HG03045 (cell line): ENCODE measurements around the gene APBA2.
"Not testable (repeated sequence)": the region's sequence is repeated elsewhere in the genome, so short reads cannot be mapped to it uniquely, and the experiment has no call there.

Experiments used
- ATAC-seq: cut with Tn5 transposase; IDR thresholded peaks from one replicate; pipeline ENCODE4 v1.9.1; 2021; ENCODE audit warnings: mild to moderate bottlenecking, moderate library complexity; ENCODE audit not compliant: unreplicated experiment

The APBA2 gene

DNA sequence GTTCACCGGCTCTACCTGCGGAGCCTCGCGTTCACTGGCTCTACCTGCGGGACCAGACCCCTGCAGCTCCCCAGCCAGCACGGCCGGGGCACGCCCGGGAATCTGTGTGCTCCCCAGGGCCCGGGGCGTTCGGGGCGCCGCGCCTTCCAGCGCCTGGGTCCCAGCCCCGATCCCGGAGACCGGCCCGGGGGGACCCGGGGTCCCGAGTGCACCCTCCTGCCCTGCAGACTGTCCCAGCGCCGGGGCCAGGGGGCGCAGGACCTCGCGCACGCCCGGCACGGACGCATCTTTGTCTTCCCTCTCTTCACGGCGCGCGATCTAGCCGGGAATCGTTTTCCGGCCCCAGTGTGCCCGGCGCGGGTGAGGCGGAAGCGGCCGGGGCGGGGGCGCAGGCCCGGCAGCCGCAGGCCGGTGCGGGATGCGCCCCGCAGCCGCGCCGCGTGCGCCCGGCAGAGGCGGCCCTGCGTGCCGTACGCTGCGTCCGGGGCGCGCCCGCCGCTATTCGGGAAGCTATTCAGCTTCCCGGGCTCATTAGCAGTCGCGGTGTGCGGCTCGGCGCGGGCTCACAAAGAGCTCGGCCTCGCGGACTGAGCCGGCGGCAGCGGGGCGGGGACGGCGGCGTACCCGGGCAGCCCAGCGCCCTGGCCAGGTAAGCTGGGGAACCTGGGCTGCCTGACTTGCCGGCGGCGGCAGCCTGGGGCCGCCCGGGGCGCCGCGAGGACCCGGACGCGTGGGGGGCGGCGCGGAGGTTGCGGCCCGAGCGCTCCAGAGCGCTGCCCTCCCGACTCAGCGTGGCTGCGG lies at the start of gene APBA2:
Gene APBA2, plus strand, starts transcription at position 345 of the 801 bp plus-strand sequence. CDS start 167,911 bp downstream, outside the sequence.
- ATAC-seq, result no peak

GRCh38 chr15:28840285-28840684 lies 45.5 kb upstream of the APBA2 start:
- not testable (repeated sequence) for ATAC-seq

GRCh38 chr15:28842210-28842609 lies 43.6 kb upstream of the APBA2 start:
- ATAC-seq, result not testable (repeated sequence)

DNA sequence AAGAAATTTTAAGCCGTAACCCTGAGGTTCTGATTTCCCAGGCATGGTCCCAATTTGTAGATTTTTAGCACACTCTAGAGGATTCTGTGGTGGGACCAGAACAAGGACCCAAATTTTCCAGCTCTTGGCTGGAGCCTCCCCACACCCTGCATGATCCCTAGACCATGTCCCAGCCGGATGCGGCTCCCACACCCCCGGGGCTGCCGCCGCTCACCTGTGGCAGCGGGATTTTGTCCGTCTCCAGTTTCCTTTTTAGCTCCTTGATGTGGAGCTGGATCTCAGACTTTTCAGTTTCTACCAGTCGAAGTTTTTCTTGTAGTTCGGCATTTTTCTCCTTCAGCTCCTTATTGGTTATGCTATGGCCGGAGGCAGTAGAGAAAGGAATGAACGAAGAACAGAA lies 42.3 kb upstream of the APBA2 start:
- not testable (repeated sequence) for ATAC-seq

- ATAC-seq, result not testable (repeated sequence)
Observed at GRCh38 chr15:28844147-28844546, 41.6 kb upstream of the APBA2 start.

- not testable (repeated sequence) for ATAC-seq
Observed at GRCh38 chr15:28847247-28847646, 38.5 kb upstream of the APBA2 start.

DNA sequence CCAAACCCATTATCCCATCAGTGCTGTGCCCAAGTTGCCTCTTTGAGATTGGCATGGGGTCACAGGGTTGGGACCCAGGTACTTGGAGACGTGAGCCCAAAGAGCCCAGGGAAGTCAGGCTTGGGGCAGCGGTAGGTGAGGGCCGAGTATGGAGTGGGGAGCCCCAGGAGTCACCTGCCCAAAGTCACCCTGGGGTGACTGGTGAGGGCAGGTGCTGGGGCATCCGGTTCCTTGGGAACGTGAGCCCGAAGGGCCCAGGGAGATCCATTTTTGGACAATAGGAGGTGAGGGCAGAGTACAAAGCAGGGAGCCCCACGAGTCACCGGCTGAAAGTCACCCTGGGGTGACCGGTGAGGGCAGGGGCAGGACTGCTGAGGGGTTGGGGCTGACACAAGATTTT lies 37.8 kb upstream of the APBA2 start:
- not testable (repeated sequence) for ATAC-seq

DNA sequence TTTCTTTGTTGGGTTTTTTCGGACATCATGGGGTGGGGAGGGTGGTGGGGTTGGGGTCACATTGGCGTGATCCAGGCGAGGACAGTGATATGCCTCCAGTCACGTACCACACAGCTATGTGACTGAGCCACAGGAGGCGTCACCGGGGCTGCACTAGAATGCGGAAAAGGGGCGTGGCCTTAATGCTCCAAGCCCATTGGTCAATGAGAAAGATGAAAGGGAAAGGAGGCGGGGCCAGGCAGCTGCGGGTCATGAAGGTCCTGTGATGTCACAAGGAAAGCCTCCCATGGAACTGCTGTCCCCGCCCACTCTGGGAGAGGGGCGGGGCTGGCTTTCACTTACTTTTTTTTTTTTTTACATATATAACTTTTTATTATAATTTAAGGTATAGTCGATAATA lies 37.3 kb upstream of the APBA2 start, which contains the start of gene GOLGA6L7:
Gene GOLGA6L7, minus strand, starts transcription at position 124 of the 400 bp plus-strand sequence. Its CDS starts 95 bp downstream, at position 29.
- not testable (repeated sequence) for ATAC-seq

GRCh38 chr15:28849271-28849670 lies 36.5 kb upstream of the APBA2 start:
- ATAC-seq, result not testable (repeated sequence)

DNA sequence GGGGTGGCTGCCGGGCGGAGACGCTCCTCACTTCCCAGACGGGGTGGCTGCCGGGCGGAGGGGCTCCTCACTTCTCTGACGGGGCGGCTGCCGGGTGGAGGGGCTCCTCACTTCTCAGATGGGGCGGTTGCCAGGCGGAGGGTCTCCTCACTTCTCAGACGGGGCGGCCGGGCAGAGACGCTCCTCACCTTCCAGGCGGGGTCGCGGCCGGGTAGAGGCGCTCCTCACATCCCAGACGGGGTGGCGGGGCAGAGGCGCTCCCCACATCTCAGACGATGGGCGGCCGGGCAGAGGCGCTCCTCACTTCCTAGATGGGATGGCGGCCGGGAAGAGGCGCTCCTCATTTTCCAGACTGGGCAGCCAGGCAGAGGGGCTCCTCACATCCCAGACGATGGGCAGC lies 36.0 kb upstream of the APBA2 start:
- not testable (repeated sequence) for ATAC-seq

- not testable (repeated sequence) for ATAC-seq
Observed at GRCh38 chr15:28853654-28854053, 32.1 kb upstream of the APBA2 start.

- ATAC-seq, result not testable (repeated sequence)
Observed at GRCh38 chr15:28854578-28854977, 31.2 kb upstream of the APBA2 start.

DNA sequence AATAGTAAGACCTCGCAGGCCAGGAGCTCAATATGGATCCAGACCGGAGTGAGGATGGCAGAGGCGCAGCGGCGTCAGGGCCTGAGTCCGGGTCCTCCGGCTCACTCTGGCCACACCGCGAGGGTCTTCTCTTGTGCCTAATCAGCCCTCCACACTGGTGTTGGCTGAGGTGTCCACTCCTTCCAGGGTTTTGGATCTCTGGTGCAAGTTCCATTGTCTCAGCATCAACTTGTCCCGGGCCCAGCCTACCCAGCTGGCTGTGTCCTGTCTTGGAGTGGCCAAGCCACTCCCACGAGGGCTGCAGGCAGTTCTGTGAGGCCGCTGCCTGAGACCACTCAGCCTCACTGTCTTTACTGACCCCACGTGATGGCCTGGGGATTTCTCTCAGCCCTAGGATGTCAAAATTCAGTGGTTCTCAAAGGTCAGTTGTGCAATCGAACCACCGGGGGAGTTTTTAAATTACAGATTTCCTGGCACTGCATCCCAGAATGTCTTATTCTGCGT lies 24.7 kb upstream of the APBA2 start:
- no peak for ATAC-seq

GRCh38 chr15:28861589-28862293 lies 24.0 kb upstream of the APBA2 start:
- ATAC-seq, result not testable (repeated sequence)

DNA sequence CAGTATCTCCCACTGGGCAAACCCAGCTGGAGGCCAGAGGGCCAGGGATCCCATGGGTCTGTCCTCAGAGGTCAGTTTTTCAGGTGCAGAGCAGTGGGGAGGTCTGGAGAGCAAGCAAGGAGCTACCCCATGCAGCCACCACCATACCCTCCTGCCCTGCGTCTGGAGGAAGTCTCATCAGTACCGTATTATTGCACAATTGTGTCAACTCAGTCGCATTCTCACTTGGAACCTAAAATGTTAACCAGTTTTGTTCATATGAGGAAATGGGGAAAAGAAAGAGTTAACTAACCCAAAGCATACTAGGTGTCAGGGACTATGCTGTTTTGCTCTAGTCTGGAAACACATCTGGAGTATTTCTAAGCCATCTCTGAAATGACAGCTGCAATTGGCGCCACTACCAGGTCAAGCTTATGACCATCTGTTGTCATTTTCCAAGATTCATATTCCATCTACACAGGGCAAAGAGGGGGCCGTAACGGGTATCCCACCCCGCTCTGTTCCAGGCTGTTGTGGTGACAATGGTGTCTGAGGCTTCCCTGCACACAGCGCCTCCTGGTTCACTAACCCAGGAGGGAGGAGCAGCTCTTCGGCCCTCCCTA lies 16.9 kb upstream of the APBA2 start:
- no peak for ATAC-seq

DNA sequence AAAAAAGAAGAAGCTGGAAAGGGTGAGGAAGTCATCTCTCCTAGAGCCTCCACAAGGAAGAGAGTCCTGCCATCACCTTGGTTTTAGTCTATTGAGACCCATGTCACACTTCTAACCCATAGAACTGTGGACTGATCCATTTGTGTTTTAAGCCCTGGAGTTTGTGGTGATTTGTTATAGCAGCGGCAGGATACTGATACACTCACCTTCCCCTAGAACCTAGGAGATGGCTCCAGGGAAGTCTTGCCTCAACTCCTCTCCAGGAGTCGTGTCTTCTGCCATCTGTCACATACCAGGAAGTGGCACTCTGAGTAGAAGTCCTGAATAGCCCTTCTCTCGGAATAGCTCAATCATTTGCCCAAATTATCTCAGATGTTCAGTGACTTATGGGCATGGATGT lies 14.6 kb upstream of the APBA2 start:
- ATAC-seq, result no peak

DNA sequence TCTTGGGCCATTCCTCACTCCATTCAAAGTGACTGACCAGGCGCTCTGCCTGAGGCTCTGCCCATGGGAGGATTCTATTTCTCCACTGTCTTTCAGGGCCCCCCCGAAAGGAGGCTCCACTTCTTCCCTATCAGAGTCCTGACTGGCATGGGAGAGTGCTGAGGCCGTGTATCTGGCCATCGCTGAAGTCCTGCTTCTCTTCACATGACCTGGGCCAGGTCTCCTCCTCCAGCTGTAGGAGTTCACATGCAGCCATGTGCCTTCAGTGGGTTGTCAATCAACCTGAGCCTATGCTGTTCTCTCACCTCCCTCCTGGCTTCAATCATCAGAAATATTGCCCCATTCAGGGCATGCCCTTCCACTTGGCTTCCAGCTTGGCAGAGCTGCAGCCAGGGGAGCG lies 12.8 kb upstream of the APBA2 start:
- ATAC-seq, result no peak

DNA sequence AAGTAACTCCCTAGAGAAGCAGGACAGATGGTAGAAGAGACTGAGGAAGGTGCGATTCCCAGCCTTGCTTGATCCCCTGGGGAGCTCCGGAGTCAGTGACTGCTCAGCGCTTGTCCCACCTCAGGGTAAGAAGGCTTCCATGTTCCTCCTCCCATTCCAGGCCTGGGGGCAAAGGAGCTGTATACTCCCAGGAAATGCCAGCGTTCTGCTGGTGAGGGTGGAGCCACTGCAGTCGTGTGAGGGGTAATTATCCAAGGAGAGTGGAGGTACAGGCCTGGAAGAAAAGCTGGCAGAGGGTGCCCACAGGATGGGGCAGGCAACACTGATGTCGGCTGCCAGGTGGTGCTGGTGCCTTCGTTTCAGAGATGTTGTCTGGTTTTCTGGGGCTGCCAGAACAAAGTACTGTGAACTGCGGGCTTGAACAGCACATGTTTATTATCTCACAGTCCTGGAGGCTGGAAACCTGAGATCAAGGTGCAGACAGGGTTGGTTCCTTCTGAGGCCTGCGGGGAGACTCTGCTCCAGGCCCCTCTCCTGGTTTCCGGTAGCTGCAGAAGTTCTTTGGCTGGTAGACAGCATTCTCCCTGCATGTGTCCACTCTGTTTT lies 12.1 kb upstream of the APBA2 start:
- ATAC-seq, result no peak

- no peak for ATAC-seq
Observed at GRCh38 chr15:28875461-28876000, 10.2 kb upstream of the APBA2 start.

- no peak for ATAC-seq
Observed at GRCh38 chr15:28876131-28876844, 9.5 kb upstream of the APBA2 start.
